Lung (tissue), 12 donors: ENCODE data around the gene KLF6. TPM values are rescaled to one million over a fixed set of nuclear protein-coding genes. Genes with fewer than 3 reads are reported as not detected.

Experiments used
- ATAC-seq: fragments of 200-7000 bp; cut with Tn5 transposase; one replicate; pipeline ENCODE4 v1.9.1; 2020; ENCODE audit warnings: moderate number of reproducible peaks; ENCODE audit not compliant: insufficient read depth, low FRiP score
- DNase-seq, 3 donors: peaks; one replicate each; pipeline ENCODE4 v3.0.0-alpha.2; 2013 to 2017
- H3K27ac ChIP-seq, 2 donors: one replicate each; pipeline ENCODE4 v1.5.1; 2013; ENCODE audit warnings: mild to moderate bottlenecking in 2 of 2, moderate library complexity in 2 of 2, control low read depth in 1 of 2, inconsistent platforms in 1 of 2, low read depth in 1 of 2, low read length in 1 of 2
- H3K27me3 ChIP-seq, 3 donors: one replicate each; pipeline ENCODE4 v1.5.1; 2013; ENCODE audit warnings: low read length in 2 of 3; ENCODE audit not compliant: control insufficient read depth in 3 of 3, insufficient read depth in 3 of 3
- H3K36me3 ChIP-seq, 4 donors: one replicate each; pipeline ENCODE4 v1.5.1; 2013; ENCODE audit warnings: low read length in 4 of 4, mild to moderate bottlenecking in 1 of 4, moderate library complexity in 1 of 4; ENCODE audit not compliant: control insufficient read depth in 4 of 4, insufficient read depth in 4 of 4
- H3K4me1 ChIP-seq, 5 donors: one replicate each; pipeline ENCODE4 v1.5.1; 2013; ENCODE audit warnings: low read length in 5 of 5, mild to moderate bottlenecking in 2 of 5, moderate library complexity in 1 of 5; ENCODE audit not compliant: control insufficient read depth in 5 of 5, insufficient read depth in 5 of 5
- H3K4me3 ChIP-seq: one replicate; pipeline ENCODE4 v1.5.1; 2013; ENCODE audit warnings: mild to moderate bottlenecking, control low read depth, moderate library complexity
- H3K9ac ChIP-seq, 2 donors: one replicate each; pipeline ENCODE4 v1.5.1; 2013; ENCODE audit warnings: low read length in 2 of 2, control low read depth in 1 of 2; ENCODE audit not compliant: insufficient read depth in 1 of 2
- H3K9me3 ChIP-seq, 4 donors: one replicate each; pipeline ENCODE4 v1.5.1; 2013; ENCODE audit warnings: low read length in 3 of 4, mild to moderate bottlenecking in 1 of 4, moderate library complexity in 1 of 4; ENCODE audit not compliant: control insufficient read depth in 4 of 4, insufficient read depth in 3 of 4
- WGBS, 2 donors: extraction: QIAGEN DNeasy Blood & Tissue Kit; methylation state at CpG; one replicate each; pipeline ENCODE4 v1.1.7; 2013; 5-methylcytosine and 5-hydroxymethylcytosine counted together
- polyA plus RNA-seq, 2 donors: library from polyadenylated mRNA; stranded (reverse); fragments of 200-250 nt; gene quantifications; one replicate each; pipeline ENCODE4 v1.2.1, GENCODE V29; 2013
- total RNA-seq, 2 donors: library from RNA; depleted of rRNA in 1 of 2; stranded (reverse); fragments of >200 nt in 1 of 2; gene quantifications; one replicate each; pipeline ENCODE4 v1.2.1, GENCODE V29; 2014 to 2021
- TF ChIP-seq, protein P1 (sequence below): IDR thresholded peaks from 2 replicates; pipeline ENCODE4 v1.5.1; 2012; ENCODE audit warnings: mild to moderate bottlenecking; ENCODE audit errors: control extremely low read depth, extremely low read depth
- donor health status: control.
- donor health status: control.
- donor health status: Bipolar disorder and iron deficiency.
- donor health status: healthy.
- donor health status: DM: yes; HTN: yes; CAD: no.

Gene KLF6
- total and polyA plus RNA-seq, 4 donors = 45.6 to 264 (median 160) TPM

DNA sequence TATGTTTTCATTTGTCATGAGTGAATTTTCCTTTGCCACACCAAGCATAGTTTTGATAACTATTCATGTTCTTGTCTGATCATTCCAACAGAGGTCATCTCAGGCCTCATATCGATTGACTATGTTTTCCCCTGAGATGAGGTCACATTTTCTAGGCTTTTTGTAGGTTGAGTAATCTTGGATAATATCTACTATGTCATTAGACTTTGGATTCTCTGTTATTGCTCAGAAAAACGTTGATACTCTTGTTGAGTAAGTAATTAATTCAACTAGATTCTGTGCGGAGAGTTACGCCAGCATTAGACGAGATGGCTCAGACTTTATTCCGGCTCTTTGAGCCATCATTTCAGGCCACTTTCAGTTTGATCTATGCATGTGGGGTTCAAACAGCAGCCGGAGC lies 57.7 kb downstream of the KLF6 start:
- no peak for ATAC-seq
- Histone ChIP-seq H3K27me3 (no peaks in the 10 kb centered on the region), H3K9me3 (no peaks in the 10 kb centered on the region), H3K4me3 (no peak overlapping the region), H3K4me1 (no peaks in the 10 kb centered on the region), H3K9ac (no peak overlapping the region), H3K27ac (no peak overlapping the region), H3K36me3 (no peaks in the 10 kb centered on the region)
- WGBS, 2 donors = 92 to 95% methylated on average over 7 of the region's 7 CpGs
- no peak for DNase-seq
- TF ChIP-seq, protein P1, sequence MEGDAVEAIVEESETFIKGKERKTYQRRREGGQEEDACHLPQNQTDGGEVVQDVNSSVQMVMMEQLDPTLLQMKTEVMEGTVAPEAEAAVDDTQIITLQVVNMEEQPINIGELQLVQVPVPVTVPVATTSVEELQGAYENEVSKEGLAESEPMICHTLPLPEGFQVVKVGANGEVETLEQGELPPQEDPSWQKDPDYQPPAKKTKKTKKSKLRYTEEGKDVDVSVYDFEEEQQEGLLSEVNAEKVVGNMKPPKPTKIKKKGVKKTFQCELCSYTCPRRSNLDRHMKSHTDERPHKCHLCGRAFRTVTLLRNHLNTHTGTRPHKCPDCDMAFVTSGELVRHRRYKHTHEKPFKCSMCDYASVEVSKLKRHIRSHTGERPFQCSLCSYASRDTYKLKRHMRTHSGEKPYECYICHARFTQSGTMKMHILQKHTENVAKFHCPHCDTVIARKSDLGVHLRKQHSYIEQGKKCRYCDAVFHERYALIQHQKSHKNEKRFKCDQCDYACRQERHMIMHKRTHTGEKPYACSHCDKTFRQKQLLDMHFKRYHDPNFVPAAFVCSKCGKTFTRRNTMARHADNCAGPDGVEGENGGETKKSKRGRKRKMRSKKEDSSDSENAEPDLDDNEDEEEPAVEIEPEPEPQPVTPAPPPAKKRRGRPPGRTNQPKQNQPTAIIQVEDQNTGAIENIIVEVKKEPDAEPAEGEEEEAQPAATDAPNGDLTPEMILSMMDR = no peak
